ENCODE data around the gene ALDH18A1. TPM values are rescaled to one million over a fixed set of nuclear protein-coding genes. Genes with fewer than 3 reads are reported as not detected.

The ALDH18A1 gene
- total and polyA plus RNA-seq, 4 donors = 10.0 to 35.0 (median 25.2) TPM

DNA sequence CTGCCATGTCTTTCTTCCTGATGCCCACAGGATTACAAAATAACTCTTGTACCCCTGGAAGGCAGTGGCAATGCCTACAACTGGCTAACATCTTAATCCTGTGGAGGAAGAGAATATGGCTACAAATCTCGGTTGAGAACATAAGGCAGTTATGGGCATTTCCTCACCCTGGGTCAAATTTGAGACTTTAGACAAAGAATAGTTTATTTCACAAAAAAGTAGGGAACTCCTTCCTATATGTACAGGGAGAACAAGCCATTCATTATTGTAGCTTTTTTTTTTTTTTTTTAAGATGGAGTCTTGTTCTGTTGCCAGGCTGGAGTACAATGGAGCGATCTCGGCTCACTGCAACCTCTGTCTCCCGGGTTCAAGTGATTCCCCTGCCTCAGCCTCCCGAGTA, 2.6 kb downstream of the ALDH18A1 start (continued):
- TF ChIP-seq NR2F2 (IDR thresholded peaks at IDR 0.05) = no peak
- no peak for TF ChIP-seq JUND (IDR thresholded peaks at IDR 0.05)

DNA sequence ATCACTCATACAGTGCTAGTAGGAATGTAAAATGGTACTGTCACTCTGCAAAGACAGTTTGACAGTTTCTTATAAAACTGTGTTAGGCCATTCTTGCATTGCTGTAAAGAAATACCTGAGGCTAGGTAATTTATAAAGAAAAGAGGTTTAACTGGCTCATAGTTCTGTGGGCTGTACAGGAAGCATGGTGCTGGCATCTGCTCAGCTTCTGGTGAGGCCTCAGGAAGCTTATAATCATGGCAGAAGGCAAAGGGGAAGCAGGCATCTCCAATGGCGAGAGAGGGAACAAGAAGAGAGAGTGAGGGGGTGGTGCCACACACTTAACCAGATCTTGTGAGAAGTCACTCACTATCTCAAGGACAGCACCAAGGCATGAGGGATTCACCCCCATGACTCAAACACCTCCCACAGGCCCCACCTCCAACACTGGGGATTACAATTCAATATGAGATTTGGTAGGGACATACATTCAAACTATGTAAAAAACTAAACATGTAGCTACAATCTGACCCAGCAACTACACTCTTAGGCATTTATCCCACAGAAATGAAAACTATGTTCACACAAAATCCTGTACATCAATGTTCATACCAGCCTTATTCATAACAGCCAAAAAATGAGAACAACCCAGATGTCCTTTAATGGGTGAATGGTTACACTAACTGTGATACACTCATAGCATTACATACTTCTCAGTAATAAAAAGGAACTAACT, 5.0 kb downstream of the ALDH18A1 start:
- H3K4me3 ChIP-seq (ENCODE audit: low read depth in 1 of 3, low read length in 3 of 3) = no peak overlapping the region
- DNase-seq (ENCODE audit: low spot score) = no peak
- H3K9ac ChIP-seq (ENCODE audit: low read depth in 1 of 2, low read length in 2 of 2) = no peak overlapping the region
- 95% methylated on average over 1 of the region's 1 CpG for WGBS
- H3K9me3 ChIP-seq (ENCODE audit: control insufficient read depth in 4 of 4, low read length in 3 of 4) = no peaks in the 10 kb centered on the region
- no peaks in the 10 kb centered on the region for H3K27me3 ChIP-seq (ENCODE audit: control insufficient read depth in 4 of 4, insufficient read depth in 4 of 4, low read length in 3 of 4)
- H3K4me1 ChIP-seq (ENCODE audit: control insufficient read depth in 4 of 4, insufficient read depth in 4 of 4, low read length in 3 of 4) = peaks cover 0 to 10% (median 1%) of the 10 kb centered on the region in 4 donors
- H3K27ac ChIP-seq (ENCODE audit: low read depth in 1 of 2, low read length in 2 of 2) = no peak overlapping the region
- TF ChIP-seq RAD21 (IDR thresholded peaks at IDR 0.05) (no peak), HNF4A (conservative IDR thresholded peaks at IDR 0.05) (no peak), RXRA (IDR thresholded peaks at IDR 0.05) (no peak)
- H3K36me3 ChIP-seq (ENCODE audit: control insufficient read depth in 4 of 4, insufficient read depth in 3 of 4, low read depth in 1 of 4, low read length in 3 of 4) = peaks cover 4 to 18% (median 12%) of the 10 kb centered on the region in 4 donors

DNA sequence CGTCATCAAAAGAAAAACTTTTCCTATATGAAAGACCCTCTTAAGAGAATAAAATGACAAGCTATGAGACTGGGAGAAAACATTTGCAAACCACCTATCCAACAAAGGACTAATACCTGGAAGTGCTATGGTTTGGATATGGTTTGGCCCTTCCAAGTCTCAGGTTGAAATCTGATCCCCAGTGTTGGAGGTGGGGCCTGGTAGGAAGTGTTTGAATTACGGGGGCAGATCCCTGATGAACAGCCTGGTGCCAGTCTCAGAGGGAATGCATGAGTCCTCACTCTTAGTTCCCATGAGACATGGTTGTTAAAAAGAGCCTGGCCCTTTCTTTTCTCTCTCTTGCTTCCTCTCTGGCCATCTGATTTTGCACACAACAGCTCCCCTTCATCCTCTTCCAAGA, 6.3 kb downstream of the ALDH18A1 start:
- Histone ChIP-seq H3K27ac (ENCODE audit: low read depth in 1 of 2, low read length in 2 of 2) (no peak overlapping the region), H3K4me3 (ENCODE audit: low read depth in 1 of 3, low read length in 3 of 3) (no peak overlapping the region), H3K36me3 (ENCODE audit: control insufficient read depth in 4 of 4, insufficient read depth in 3 of 4, low read depth in 1 of 4, low read length in 3 of 4) (peaks cover 4 to 22% (median 16%) of the 10 kb centered on the region in 4 donors), H3K9ac (ENCODE audit: low read depth in 1 of 2, low read length in 2 of 2) (no peak overlapping the region), H3K9me3 (ENCODE audit: control insufficient read depth in 4 of 4, low read length in 3 of 4) (no peaks in the 10 kb centered on the region), H3K4me1 (ENCODE audit: control insufficient read depth in 4 of 4, insufficient read depth in 4 of 4, low read length in 3 of 4) (peaks cover 0 to under 1% (median 0%) of the 10 kb centered on the region in 4 donors), H3K27me3 (ENCODE audit: control insufficient read depth in 4 of 4, insufficient read depth in 4 of 4, low read length in 3 of 4) (no peaks in the 10 kb centered on the region)
- TF ChIP-seq HNF4G (IDR thresholded peaks at IDR 0.05) (no peak), FOXA1 (IDR thresholded peaks at IDR 0.05) (no peak), RXRA (IDR thresholded peaks at IDR 0.05) (no peak), TAF1 (conservative IDR thresholded peaks at IDR 0.05) (no peak), RAD21 (IDR thresholded peaks at IDR 0.05) (no peak), YY1 (IDR thresholded peaks at IDR 0.05) (no peak), EGR1 (IDR thresholded peaks at IDR 0.05; ENCODE audit: low read depth in 2 of 2) (no peak)
- TF ChIP-seq, protein P1, sequence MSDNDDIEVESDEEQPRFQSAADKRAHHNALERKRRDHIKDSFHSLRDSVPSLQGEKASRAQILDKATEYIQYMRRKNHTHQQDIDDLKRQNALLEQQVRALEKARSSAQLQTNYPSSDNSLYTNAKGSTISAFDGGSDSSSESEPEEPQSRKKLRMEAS (IDR thresholded peaks at IDR 0.05) = no peak
- TF ChIP-seq, protein P2, sequence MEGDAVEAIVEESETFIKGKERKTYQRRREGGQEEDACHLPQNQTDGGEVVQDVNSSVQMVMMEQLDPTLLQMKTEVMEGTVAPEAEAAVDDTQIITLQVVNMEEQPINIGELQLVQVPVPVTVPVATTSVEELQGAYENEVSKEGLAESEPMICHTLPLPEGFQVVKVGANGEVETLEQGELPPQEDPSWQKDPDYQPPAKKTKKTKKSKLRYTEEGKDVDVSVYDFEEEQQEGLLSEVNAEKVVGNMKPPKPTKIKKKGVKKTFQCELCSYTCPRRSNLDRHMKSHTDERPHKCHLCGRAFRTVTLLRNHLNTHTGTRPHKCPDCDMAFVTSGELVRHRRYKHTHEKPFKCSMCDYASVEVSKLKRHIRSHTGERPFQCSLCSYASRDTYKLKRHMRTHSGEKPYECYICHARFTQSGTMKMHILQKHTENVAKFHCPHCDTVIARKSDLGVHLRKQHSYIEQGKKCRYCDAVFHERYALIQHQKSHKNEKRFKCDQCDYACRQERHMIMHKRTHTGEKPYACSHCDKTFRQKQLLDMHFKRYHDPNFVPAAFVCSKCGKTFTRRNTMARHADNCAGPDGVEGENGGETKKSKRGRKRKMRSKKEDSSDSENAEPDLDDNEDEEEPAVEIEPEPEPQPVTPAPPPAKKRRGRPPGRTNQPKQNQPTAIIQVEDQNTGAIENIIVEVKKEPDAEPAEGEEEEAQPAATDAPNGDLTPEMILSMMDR (IDR thresholded peaks at IDR 0.05; ENCODE audit: low read depth, low read length, missing input control) = no peak
- TF ChIP-seq, protein P3, sequence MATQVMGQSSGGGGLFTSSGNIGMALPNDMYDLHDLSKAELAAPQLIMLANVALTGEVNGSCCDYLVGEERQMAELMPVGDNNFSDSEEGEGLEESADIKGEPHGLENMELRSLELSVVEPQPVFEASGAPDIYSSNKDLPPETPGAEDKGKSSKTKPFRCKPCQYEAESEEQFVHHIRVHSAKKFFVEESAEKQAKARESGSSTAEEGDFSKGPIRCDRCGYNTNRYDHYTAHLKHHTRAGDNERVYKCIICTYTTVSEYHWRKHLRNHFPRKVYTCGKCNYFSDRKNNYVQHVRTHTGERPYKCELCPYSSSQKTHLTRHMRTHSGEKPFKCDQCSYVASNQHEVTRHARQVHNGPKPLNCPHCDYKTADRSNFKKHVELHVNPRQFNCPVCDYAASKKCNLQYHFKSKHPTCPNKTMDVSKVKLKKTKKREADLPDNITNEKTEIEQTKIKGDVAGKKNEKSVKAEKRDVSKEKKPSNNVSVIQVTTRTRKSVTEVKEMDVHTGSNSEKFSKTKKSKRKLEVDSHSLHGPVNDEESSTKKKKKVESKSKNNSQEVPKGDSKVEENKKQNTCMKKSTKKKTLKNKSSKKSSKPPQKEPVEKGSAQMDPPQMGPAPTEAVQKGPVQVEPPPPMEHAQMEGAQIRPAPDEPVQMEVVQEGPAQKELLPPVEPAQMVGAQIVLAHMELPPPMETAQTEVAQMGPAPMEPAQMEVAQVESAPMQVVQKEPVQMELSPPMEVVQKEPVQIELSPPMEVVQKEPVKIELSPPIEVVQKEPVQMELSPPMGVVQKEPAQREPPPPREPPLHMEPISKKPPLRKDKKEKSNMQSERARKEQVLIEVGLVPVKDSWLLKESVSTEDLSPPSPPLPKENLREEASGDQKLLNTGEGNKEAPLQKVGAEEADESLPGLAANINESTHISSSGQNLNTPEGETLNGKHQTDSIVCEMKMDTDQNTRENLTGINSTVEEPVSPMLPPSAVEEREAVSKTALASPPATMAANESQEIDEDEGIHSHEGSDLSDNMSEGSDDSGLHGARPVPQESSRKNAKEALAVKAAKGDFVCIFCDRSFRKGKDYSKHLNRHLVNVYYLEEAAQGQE (IDR thresholded peaks at IDR 0.05) = no peak
- DNase-seq (ENCODE audit: low spot score) = no peak
- 90% methylated on average over 2 of the region's 2 CpGs for WGBS

Measured in liver (tissue), 9 donors.